H1 (cell line): ENCODE results near the gene ZNF536. TPM values are rescaled to one million over a fixed set of nuclear protein-coding genes. Genes with fewer than 3 reads are reported as not detected.

Experiments used
- EZH2 ChIP-seq: fragments of 200-600 bp; sonication (generic); IDR thresholded peaks from 2 replicates; pipeline ENCODE4 v1.7.1; 2012; ENCODE audit warnings: low read depth, mild to moderate bottlenecking, moderate library complexity, low read length, inconsistent platforms; ENCODE audit not compliant: severe bottlenecking
- MAFK ChIP-seq: IDR thresholded peaks from 2 replicates; pipeline ENCODE4 v1.6.1; 2012; ENCODE audit warnings: low read depth, mild to moderate bottlenecking, improper control_type of control experiment, low read length
- SAP30 ChIP-seq: fragments of 300-600 bp; sonication (generic); IDR thresholded peaks from 2 replicates; pipeline ENCODE4 v1.7.1; 2012; ENCODE audit warnings: low read length, moderate library complexity, mild to moderate bottlenecking, inconsistent platforms; ENCODE audit not compliant: insufficient read depth, insufficient replicate concordance
- SUZ12 ChIP-seq: fragments of 200-600 bp; sonication (generic); IDR thresholded peaks from 2 replicates; pipeline ENCODE4 v1.6.1; 2012; ENCODE audit warnings: mild to moderate bottlenecking, inconsistent platforms, low read length, moderate library complexity, mixed read lengths
- polyA plus RNA-seq, 7 experiments: library from polyadenylated mRNA; depleted of rRNA in 3 of 7; stranded (reverse) in 5 of 7; unstranded in 2 of 7; fragments of >200 nt in 5 of 7; fragments of 200-250 nt in 2 of 7; gene quantifications; 1 replicate in 5 of 7; 2 replicates in 1 of 7; 4 replicates in 1 of 7; pipeline versions ENCODE4 v1.2.1 to v1.2.3, GENCODE V29; 2011 to 2013; ENCODE audit warnings: missing spikeins in 2 of 7, mixed read lengths in 2 of 7
- total RNA-seq: library from RNA; stranded (reverse); fragmentation: NEBNext Ultra II Directional; extraction: Animal tissue kit (Norgen Biotek cat#: 25700); gene quantifications from 2 replicates; pipeline ENCODE4 v1.2.1, GENCODE V29; 2021

The ZNF536 gene
- total and polyA plus RNA-seq, 2 of the 8 experiments (the other 6 are each of a cell fraction or from before 2014, with no cell fraction given), result 0.09 to 0.11 TPM

DNA sequence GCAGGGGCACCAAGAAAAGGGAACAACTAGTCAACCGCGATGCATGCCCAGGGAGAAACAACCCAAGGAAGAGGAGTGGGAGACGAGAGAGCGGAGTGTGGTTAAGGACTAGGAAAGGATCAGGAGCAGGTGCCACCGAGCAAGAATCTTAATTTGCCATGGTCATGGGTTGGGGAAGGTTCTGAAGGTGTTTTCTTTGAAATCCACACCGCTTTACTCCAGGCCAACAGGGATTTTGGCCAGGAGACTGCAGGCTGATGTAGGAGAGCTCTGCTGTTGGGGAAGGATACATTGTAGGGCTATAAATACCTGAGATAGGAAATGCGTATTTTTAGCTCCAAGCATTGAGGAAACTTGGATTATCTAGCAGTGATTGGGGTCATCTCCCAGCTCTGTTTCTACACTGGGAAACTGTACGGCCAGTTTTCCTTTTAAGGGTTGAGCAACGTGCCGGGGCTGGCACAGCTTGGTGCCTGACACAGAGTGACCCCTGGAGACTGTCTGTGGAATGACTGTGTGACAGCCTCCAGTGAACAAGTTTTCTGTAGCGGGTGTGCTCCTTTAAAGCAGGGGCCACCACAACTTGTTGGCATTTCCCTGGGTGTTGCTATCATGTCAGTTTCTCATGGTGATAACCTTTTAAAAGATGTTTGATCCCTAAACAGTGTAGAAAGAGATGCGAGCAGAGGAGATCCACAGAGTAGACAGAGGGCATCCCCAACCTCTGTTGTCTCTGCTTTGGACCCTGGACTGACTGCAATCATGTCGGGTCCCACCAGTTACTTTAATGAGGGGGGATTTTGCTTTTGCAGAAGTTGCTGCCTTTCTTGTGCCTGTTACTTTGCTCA lies 34.3 kb downstream of the ZNF536 start (continued):
- no peak for TF ChIP-seq SUZ12
- TF ChIP-seq SAP30, result no peak
- TF ChIP-seq EZH2, result no peak
- TF ChIP-seq MAFK, result no peak
